Thymus (tissue), 11 donors: Measurements from ENCODE around the gene ARHGAP28. TPM values are rescaled to one million over a fixed set of nuclear protein-coding genes. Genes with fewer than 3 reads are reported as not detected.
"Not testable (repeated sequence)": the region's sequence is repeated elsewhere in the genome, so short reads cannot be mapped to it uniquely, and the experiment has no call there.

ENCODE experiments used
- DNase-seq, 9 donors: peaks; one replicate each; pipeline ENCODE4 v3.0.0-alpha.2; 2013; ENCODE audit warnings: low spot score in 9 of 9, low read depth in 6 of 9, missing footprints in 1 of 9
- H3K27ac ChIP-seq, 2 donors: one replicate each; pipeline ENCODE4 v1.5.1; 2013; ENCODE audit warnings: control low read depth in 1 of 2, low read depth in 1 of 2, low read length in 1 of 2, mild to moderate bottlenecking in 1 of 2, moderate library complexity in 1 of 2
- H3K27me3 ChIP-seq, 2 donors: one replicate each; pipeline ENCODE4 v1.5.1; 2013; ENCODE audit warnings: low read length in 1 of 2; ENCODE audit not compliant: control insufficient read depth in 2 of 2, insufficient read depth in 1 of 2
- H3K36me3 ChIP-seq, 2 donors: one replicate each; pipeline ENCODE4 v1.5.1; 2013; ENCODE audit warnings: low read length in 1 of 2, mild to moderate bottlenecking in 1 of 2, moderate library complexity in 1 of 2; ENCODE audit not compliant: control insufficient read depth in 2 of 2, insufficient read depth in 2 of 2
- H3K4me1 ChIP-seq, 2 donors: one replicate each; pipeline ENCODE4 v1.5.1; 2013; ENCODE audit warnings: low read length in 2 of 2; ENCODE audit not compliant: control insufficient read depth in 2 of 2, insufficient read depth in 2 of 2
- H3K4me3 ChIP-seq, 2 donors: one replicate each; pipeline ENCODE4 v1.5.1; 2013; ENCODE audit warnings: low read length in 2 of 2, control low read depth in 1 of 2, mild to moderate bottlenecking in 1 of 2
- H3K9me3 ChIP-seq, 2 donors: one replicate each; pipeline ENCODE4 v1.5.1; 2013; ENCODE audit warnings: low read length in 1 of 2, mild to moderate bottlenecking in 1 of 2; ENCODE audit not compliant: control insufficient read depth in 2 of 2, insufficient read depth in 1 of 2
- WGBS: extraction: QIAGEN DNeasy Blood & Tissue Kit; methylation state at CpG from one replicate; pipeline ENCODE4 v1.1.7; 2013; 5-methylcytosine and 5-hydroxymethylcytosine counted together
- polyA plus RNA-seq: library from polyadenylated mRNA; stranded (reverse); fragments of 200-250 nt; gene quantifications from one replicate; pipeline ENCODE4 v1.2.3, GENCODE V29; 2013
- total RNA-seq: library from RNA; stranded (reverse); fragments of 120-200 nt; gene quantifications from one replicate; pipeline ENCODE4 v1.2.4, GENCODE V29; 2013
- donor health status: healthy.

ARHGAP28 gene
- total and polyA plus RNA-seq, 2 donors = 2.6 to 4.7 TPM

DNA sequence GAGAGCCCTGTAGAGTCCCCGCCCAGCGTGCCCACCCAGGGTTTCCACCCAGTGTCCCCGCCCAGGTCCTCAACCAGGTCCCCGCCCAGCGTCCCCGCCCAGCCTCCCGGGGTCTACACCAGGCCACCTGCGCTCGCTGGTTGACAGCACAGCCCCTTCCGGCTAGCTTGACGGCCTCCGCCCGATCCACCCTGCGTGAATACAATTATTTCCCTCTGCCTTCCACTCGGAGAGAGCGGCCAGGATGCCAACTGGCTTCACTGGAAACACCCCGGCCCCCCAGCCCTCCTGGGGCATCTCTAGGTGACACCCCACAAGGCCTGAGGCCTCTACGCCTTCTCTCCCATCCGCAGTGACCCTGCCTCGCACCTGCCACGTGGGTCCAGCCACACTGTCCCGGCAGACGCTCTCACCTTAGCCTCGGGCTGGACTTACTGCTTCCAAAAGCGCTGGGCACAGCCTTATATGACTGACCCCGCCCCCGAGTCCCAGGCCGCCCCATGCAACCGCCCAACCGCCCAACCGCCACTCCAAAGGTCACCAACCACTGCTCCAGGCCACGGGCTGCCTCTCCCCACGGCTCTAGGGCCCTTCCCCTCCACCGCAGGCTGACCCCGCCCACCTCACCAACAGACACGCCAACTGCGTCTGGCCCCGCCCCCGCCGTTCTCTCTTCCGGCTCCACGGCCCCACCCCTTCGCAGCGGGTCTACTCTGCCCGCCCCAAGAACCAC is 200.0 kb downstream of the ARHGAP28 start:
- 93% methylated on average over 45 of the region's 45 CpGs for WGBS
- Histone ChIP-seq H3K27me3 (no peaks in the 10 kb centered on the region), H3K9me3 (no peaks in the 10 kb centered on the region), H3K27ac (no peak overlapping the region), H3K4me1 (no peaks in the 10 kb centered on the region), H3K36me3 (no peaks in the 10 kb centered on the region), H3K4me3 (no peak overlapping the region)
- no peak for DNase-seq

- 97% methylated on average over 1 of the region's 1 CpG for WGBS
- no peak for DNase-seq
- H3K27me3 ChIP-seq = no peaks in the 10 kb centered on the region
Measured at GRCh38 chr18:6934859-6935258, 205.3 kb downstream of the ARHGAP28 start.

GRCh38 chr18:6938003-6938402 is 208.5 kb downstream of the ARHGAP28 start:
- no peak overlapping the region for H3K27ac ChIP-seq
- WGBS = 11% methylated on average over 7 of the region's 7 CpGs
- H3K9me3 ChIP-seq = no peaks in the 10 kb centered on the region
- H3K4me1 ChIP-seq = no peaks in the 10 kb centered on the region
- H3K36me3 ChIP-seq = no peaks in the 10 kb centered on the region
- no peaks in the 10 kb centered on the region for H3K27me3 ChIP-seq
- H3K4me3 ChIP-seq = no peak overlapping the region
- DNase-seq = no peak

More at GRCh38 chr18:6934859-6935258, 205.3 kb downstream of the ARHGAP28 start:
- Histone ChIP-seq H3K4me1 (no peaks in the 10 kb centered on the region), H3K36me3 (no peaks in the 10 kb centered on the region), H3K27ac (no peak overlapping the region), H3K9me3 (no peaks in the 10 kb centered on the region), H3K4me3 (no peak overlapping the region)

- not testable (repeated sequence) for H3K4me1 ChIP-seq, H3K9me3 ChIP-seq, H3K36me3 ChIP-seq, H3K27me3 ChIP-seq, H3K27ac ChIP-seq, DNase-seq, H3K4me3 ChIP-seq
- 65% methylated on average over 2 of the region's 2 CpGs for WGBS
Measured at GRCh38 chr18:6938403-6938802, 208.9 kb downstream of the ARHGAP28 start.

DNA sequence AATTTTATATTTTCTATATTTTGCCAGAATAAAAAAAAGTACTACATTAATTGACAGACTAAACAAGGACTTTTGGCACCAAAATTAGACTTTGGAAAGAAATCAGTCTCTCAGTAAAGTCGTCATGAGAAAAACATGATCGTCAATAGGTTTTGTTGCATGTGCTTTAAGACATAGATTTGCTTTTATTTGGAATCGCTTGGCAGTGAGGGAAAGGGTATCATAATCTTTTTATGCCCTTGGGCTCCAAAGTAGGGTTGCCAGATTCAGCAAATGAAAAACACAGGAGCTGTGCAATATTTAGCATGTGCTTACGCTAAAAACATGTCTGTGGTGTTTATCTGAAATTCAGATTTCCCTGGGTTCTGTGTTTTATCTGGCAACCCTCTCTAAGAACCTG is 210.5 kb downstream of the ARHGAP28 start:
- H3K27me3 ChIP-seq = no peaks in the 10 kb centered on the region
- H3K4me3 ChIP-seq = no peak overlapping the region
- no peak overlapping the region for H3K27ac ChIP-seq
- H3K4me1 ChIP-seq = no peaks in the 10 kb centered on the region
- DNase-seq = no peak
- H3K9me3 ChIP-seq = no peaks in the 10 kb centered on the region
- WGBS = 95% methylated on average over 4 of the region's 4 CpGs
- H3K36me3 ChIP-seq = no peaks in the 10 kb centered on the region

DNA sequence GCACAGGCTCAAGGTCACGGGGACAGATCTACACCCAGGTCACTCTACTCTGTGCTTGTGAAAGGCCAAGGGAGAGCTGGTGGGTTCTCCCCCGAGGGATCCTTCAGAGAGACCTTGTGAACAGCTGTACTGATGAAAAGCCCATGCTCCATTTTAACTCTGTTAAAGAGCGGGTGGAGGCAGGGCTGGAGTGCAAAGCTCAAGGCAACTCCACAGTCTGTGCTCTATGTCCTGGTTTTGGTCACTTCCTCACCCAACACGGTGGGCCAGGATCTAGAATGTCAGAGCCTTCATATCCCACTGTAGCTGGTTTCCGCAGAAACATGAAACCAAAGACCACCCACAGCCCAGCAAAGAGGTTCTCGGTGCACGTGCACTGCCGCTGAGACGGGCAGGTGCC is 210.9 kb downstream of the ARHGAP28 start:
- DNase-seq = no peak
- no peaks in the 10 kb centered on the region for H3K27me3 ChIP-seq
- H3K36me3 ChIP-seq = no peaks in the 10 kb centered on the region
- no peak overlapping the region for H3K4me3 ChIP-seq
- no peaks in the 10 kb centered on the region for H3K9me3 ChIP-seq
- WGBS = 95% methylated on average over 9 of the region's 9 CpGs
- H3K27ac ChIP-seq = no peak overlapping the region
- H3K4me1 ChIP-seq = no peaks in the 10 kb centered on the region

DNA sequence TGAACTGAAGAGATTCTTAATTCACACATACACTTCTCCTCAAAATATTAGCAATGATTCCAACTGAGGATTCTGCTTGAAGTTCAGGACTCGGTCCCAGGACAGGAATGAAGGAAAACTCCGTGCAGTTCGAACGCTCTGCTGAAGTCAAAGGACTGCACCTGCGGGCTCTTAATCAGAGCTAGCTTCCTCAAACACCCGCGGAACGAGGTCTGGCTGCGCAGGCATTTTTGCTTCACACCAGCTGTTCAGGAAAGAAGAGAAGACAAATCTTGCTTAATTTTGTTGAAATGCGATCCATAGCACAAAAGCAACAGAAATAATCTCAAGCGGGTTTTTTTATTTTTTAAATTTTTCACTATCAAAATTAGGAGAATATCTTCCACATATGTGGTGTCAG is 212.5 kb downstream of the ARHGAP28 start:
- DNase-seq = no peak
- Histone ChIP-seq H3K27me3 (no peaks in the 10 kb centered on the region), H3K27ac (no peak overlapping the region), H3K9me3 (no peaks in the 10 kb centered on the region), H3K4me1 (no peaks in the 10 kb centered on the region), H3K4me3 (no peak overlapping the region), H3K36me3 (no peaks in the 10 kb centered on the region)
- WGBS = 34% methylated on average over 11 of the region's 11 CpGs

GRCh38 chr18:6942742-6943141 is 213.2 kb downstream of the ARHGAP28 start:
- Histone ChIP-seq H3K27me3 (no peaks in the 10 kb centered on the region), H3K9me3 (no peaks in the 10 kb centered on the region), H3K36me3 (no peaks in the 10 kb centered on the region), H3K4me3 (no peak overlapping the region), H3K4me1 (no peaks in the 10 kb centered on the region), H3K27ac (no peak overlapping the region)
- 99% methylated on average over 3 of the region's 3 CpGs for WGBS
- DNase-seq = no peak

GRCh38 chr18:6943143-6943542 is 213.6 kb downstream of the ARHGAP28 start:
- Histone ChIP-seq H3K27me3 (no peaks in the 10 kb centered on the region), H3K4me3 (no peak overlapping the region), H3K9me3 (no peaks in the 10 kb centered on the region), H3K27ac (no peak overlapping the region), H3K36me3 (no peaks in the 10 kb centered on the region), H3K4me1 (no peaks in the 10 kb centered on the region)
- no peak for DNase-seq
- WGBS = 95% methylated on average over 6 of the region's 6 CpGs
